ENCODE data around the gene VMO1. TPM values are rescaled to one million over a fixed set of nuclear protein-coding genes. Genes with fewer than 3 reads are reported as not detected.

VMO1 gene
- total RNA-seq, 4 donors from 2014 or later = 1.4 to 6.0 (median 1.9) TPM; not detected in 1

GRCh38 chr17:4743216-4743615 is 42.9 kb downstream of the VMO1 start:
- H3K9me3 ChIP-seq = no peaks in the 10 kb centered on the region
- no peak overlapping the region for H3K4me3 ChIP-seq
- peaks cover 0 to 36% of the 10 kb centered on the region in 2 donors for H3K27me3 ChIP-seq
- 94% methylated on average over 8 of the region's 8 CpGs for WGBS, 2 donors
- H3K36me3 ChIP-seq = no peaks in the 10 kb centered on the region
- H3K4me1 ChIP-seq = peaks cover 0 to 27% (median 6%) of the 10 kb centered on the region in 4 donors
- no peak for TF ChIP-seq POLR2A (IDR thresholded peaks at IDR 0.05)
- no peak for TF ChIP-seq EP300 (IDR thresholded peaks at IDR 0.05)
- TF ChIP-seq CTCF (IDR thresholded peaks at IDR 0.05) = no peak
- DNase-seq (ENCODE audit: low spot score in 2 of 2) = no peak
- no peak overlapping the region for H3K27ac ChIP-seq

- Histone ChIP-seq H3K9me3 (no peaks in the 10 kb centered on the region), H3K4me1 (peaks cover 0 to 29% (median 7%) of the 10 kb centered on the region in 4 donors), H3K4me3 (no peak overlapping the region), H3K36me3 (no peaks in the 10 kb centered on the region), H3K27me3 (peaks cover 0 to 36% of the 10 kb centered on the region in 2 donors), H3K27ac (no peak overlapping the region)
- TF ChIP-seq POLR2A (IDR thresholded peaks at IDR 0.05) (no peak), EP300 (IDR thresholded peaks at IDR 0.05) (no peak), CTCF (IDR thresholded peaks at IDR 0.05) (no peak)
- WGBS, 2 donors = 48 to 56% methylated on average over 10 of the region's 10 CpGs
- no peak for DNase-seq (ENCODE audit: low spot score in 2 of 2)
Measured at GRCh38 chr17:4742629-4743028, 43.5 kb downstream of the VMO1 start.

- Histone ChIP-seq H3K36me3 (no peaks in the 10 kb centered on the region), H3K27me3 (peaks cover 0 to 36% of the 10 kb centered on the region in 2 donors), H3K9me3 (no peaks in the 10 kb centered on the region), H3K4me1 (peaks cover 0 to 29% (median 7%) of the 10 kb centered on the region in 4 donors), H3K4me3 (no peak overlapping the region), H3K27ac (no peak overlapping the region)
- TF ChIP-seq POLR2A (IDR thresholded peaks at IDR 0.05) (no peak), CTCF (IDR thresholded peaks at IDR 0.05) (no peak), EP300 (IDR thresholded peaks at IDR 0.05) (no peak)
- DNase-seq (ENCODE audit: low spot score in 2 of 2) = no peak
- WGBS, 2 donors = 91 to 94% methylated on average over 6 to 9 of the region's 9 CpGs
Measured at GRCh38 chr17:4742133-4742532, 44.0 kb downstream of the VMO1 start.

GRCh38 chr17:4741544-4741943 is 44.6 kb downstream of the VMO1 start:
- no peaks in the 10 kb centered on the region for H3K9me3 ChIP-seq
- no peak overlapping the region for H3K4me3 ChIP-seq
- H3K27me3 ChIP-seq = peaks cover 0 to 33% of the 10 kb centered on the region in 2 donors
- no peaks in the 10 kb centered on the region for H3K36me3 ChIP-seq
- H3K4me1 ChIP-seq = peaks cover 0 to 29% (median 7%) of the 10 kb centered on the region in 4 donors
- no peak overlapping the region for H3K27ac ChIP-seq
- TF ChIP-seq EP300 (IDR thresholded peaks at IDR 0.05) (no peak), POLR2A (IDR thresholded peaks at IDR 0.05) (no peak), CTCF (IDR thresholded peaks at IDR 0.05) (no peak)
- no peak for DNase-seq (ENCODE audit: low spot score in 2 of 2)
- WGBS, 2 donors = 92 to 99% methylated on average over 6 to 8 of the region's 8 CpGs

- Histone ChIP-seq H3K4me1 (peaks cover 0 to 25% (median 7%) of the 10 kb centered on the region in 4 donors), H3K27me3 (peaks cover 0 to 23% of the 10 kb centered on the region in 2 donors), H3K9me3 (no peaks in the 10 kb centered on the region), H3K4me3 (no peak overlapping the region), H3K36me3 (no peaks in the 10 kb centered on the region), H3K27ac (no peak overlapping the region)
- TF ChIP-seq POLR2A (IDR thresholded peaks at IDR 0.05) = no peak
- no peak for TF ChIP-seq EP300 (IDR thresholded peaks at IDR 0.05)
- TF ChIP-seq CTCF (IDR thresholded peaks at IDR 0.05) = no peak
- WGBS, 2 donors = 94% methylated on average over 8 of the region's 8 CpGs
- no peak for DNase-seq (ENCODE audit: low spot score in 2 of 2)
Measured at GRCh38 chr17:4740584-4740983, 45.6 kb downstream of the VMO1 start.

All from tibial nerve (tissue), 4 donors.